Tibial nerve (tissue), 4 donors: ENCODE results near the gene PLEKHG2. TPM values are rescaled to one million over a fixed set of nuclear protein-coding genes. Genes with fewer than 3 reads are reported as not detected.

Experiments used
- DNase-seq, 2 donors: peaks; one replicate each; pipeline ENCODE4 v3.0.0-alpha.2; 2019; ENCODE audit warnings: low spot score in 2 of 2
- H3K27ac ChIP-seq, 4 donors: fragments of 200-600 bp; sonication (generic) in 3 of 4; one replicate each; pipeline ENCODE4 v1.5.1; 2017 to 2019; ENCODE audit warnings: mild to moderate bottlenecking in 1 of 4
- H3K27me3 ChIP-seq, 2 donors: fragments of 200-600 bp; sonication (generic) in 1 of 2; one replicate each; pipeline versions ENCODE4 v1.5.1 to v1.6.0; 2017 to 2019
- H3K36me3 ChIP-seq, 3 donors: fragments of 200-600 bp; sonication (generic); one replicate each; pipeline ENCODE4 v1.5.1; 2018 to 2019
- H3K4me1 ChIP-seq, 4 donors: fragments of 200-600 bp; sonication (generic) in 3 of 4; one replicate each; pipeline ENCODE4 v1.5.1; 2017 to 2019
- H3K4me3 ChIP-seq, 4 donors: fragments of 200-600 bp; sonication (generic) in 3 of 4; one replicate each; pipeline ENCODE4 v1.5.1; 2017 to 2019; ENCODE audit warnings: mild to moderate bottlenecking in 1 of 4, moderate library complexity in 1 of 4
- H3K9me3 ChIP-seq, 4 donors: fragments of 200-600 bp; sonication (generic) in 3 of 4; one replicate each; pipeline ENCODE4 v1.5.1; 2017 to 2019
- CTCF ChIP-seq, 5 experiments: fragments of 200-600 bp in 3 of 5; fragments of 450-650 bp in 2 of 5; sonication (generic) in 3 of 5; IDR thresholded peaks; one replicate each; pipeline ENCODE4 v1.5.1; 2016 to 2019; ENCODE audit warnings: antibody characterized with exemption in 5 of 5, mild to moderate bottlenecking in 3 of 5, moderate library complexity in 2 of 5
- EP300 ChIP-seq, 2 donors: sonication (generic); formaldehyde crosslinking; IDR thresholded peaks; one replicate each; pipeline ENCODE4 v1.6.1; 2017; ENCODE audit warnings: antibody characterized with exemption in 2 of 2, mild to moderate bottlenecking in 1 of 2
- POLR2A ChIP-seq, 2 donors: fragments of 450-650 bp; IDR thresholded peaks; one replicate each; pipeline ENCODE4 v1.6.1; 2017; ENCODE audit warnings: antibody characterized with exemption in 2 of 2, mild to moderate bottlenecking in 2 of 2, moderate library complexity in 2 of 2
- WGBS, 2 donors: methylation state at CpG; one replicate each; pipeline ENCODE4 v1.1.5; 2018; 5-methylcytosine and 5-hydroxymethylcytosine counted together
- small RNA-seq: library from RNA; depleted of rRNA; stranded (forward); fragments of <200 nt; gene quantifications from one replicate; pipeline ENCODE3, GENCODE V24; 2016
- total RNA-seq, 4 donors: library from RNA; depleted of rRNA; stranded (reverse); fragments of >200 nt; gene quantifications; one replicate each; pipeline ENCODE4 v1.1.0, GENCODE V29; 2016

Gene PLEKHG2
- total RNA-seq, 4 donors from 2014 or later, result 20.1 to 62.1 (median 35.6) TPM

GRCh38 chr19:39472746-39473442, 60.4 kb downstream of the PLEKHG2 start:
- Histone ChIP-seq H3K4me3 (no peak overlapping the region), H3K36me3 (peaks cover 3 to 98% (median 32%) of the 10 kb centered on the region in 3 donors), H3K27me3 (no peaks in the 10 kb centered on the region), H3K4me1 (no peaks in the 10 kb centered on the region), H3K9me3 (no peaks in the 10 kb centered on the region), H3K27ac (no peak overlapping the region)
- WGBS, 2 donors, result 84 to 86% methylated on average over 24 to 31 of the region's 32 CpGs
- TF ChIP-seq CTCF (IDR thresholded peaks at IDR 0.05), result no peak
- TF ChIP-seq EP300 (IDR thresholded peaks at IDR 0.05), result no peak
- no peak for TF ChIP-seq POLR2A (IDR thresholded peaks at IDR 0.05)
- DNase-seq, result no peak

GRCh38 chr19:39473443-39473960, 61.0 kb downstream of the PLEKHG2 start:
- H3K4me3 ChIP-seq, result no peak overlapping the region
- no peaks in the 10 kb centered on the region for H3K4me1 ChIP-seq
- 78 to 90% methylated on average over 7 to 11 of the region's 11 CpGs for WGBS, 2 donors
- DNase-seq, result no peak
- no peaks in the 10 kb centered on the region for H3K27me3 ChIP-seq
- no peak for TF ChIP-seq CTCF (IDR thresholded peaks at IDR 0.05)
- no peak for TF ChIP-seq EP300 (IDR thresholded peaks at IDR 0.05)
- TF ChIP-seq POLR2A (IDR thresholded peaks at IDR 0.05), result no peak
- H3K9me3 ChIP-seq, result no peaks in the 10 kb centered on the region
- H3K36me3 ChIP-seq, result peaks cover 3 to 92% (median 28%) of the 10 kb centered on the region in 3 donors
- H3K27ac ChIP-seq, result no peak overlapping the region

- 42 to 50% methylated on average over 9 of the region's 9 CpGs for WGBS, 2 donors
- peaks cover 3 to 85% (median 22%) of the 10 kb centered on the region in 3 donors for H3K36me3 ChIP-seq
- DNase-seq, result peak in 1 of 2 donors; percentile 46
- H3K27me3 ChIP-seq, result no peaks in the 10 kb centered on the region
- no peaks in the 10 kb centered on the region for H3K4me1 ChIP-seq
- TF ChIP-seq EP300 (IDR thresholded peaks at IDR 0.05), result no peak
- TF ChIP-seq POLR2A (IDR thresholded peaks at IDR 0.05), result no peak
- TF ChIP-seq CTCF (IDR thresholded peaks at IDR 0.05), result peak; percentile 62 to 79 (median 73)
- H3K4me3 ChIP-seq, result no peak overlapping the region
- no peak overlapping the region for H3K27ac ChIP-seq
- H3K9me3 ChIP-seq, result no peaks in the 10 kb centered on the region
Measured at GRCh38 chr19:39474139-39474620, 61.7 kb downstream of the PLEKHG2 start.

- peaks cover 0 to 70% (median 12%) of the 10 kb centered on the region in 3 donors for H3K36me3 ChIP-seq
- H3K9me3 ChIP-seq, result no peaks in the 10 kb centered on the region
- TF ChIP-seq CTCF (IDR thresholded peaks at IDR 0.05) (no peak), POLR2A (IDR thresholded peaks at IDR 0.05) (no peak), EP300 (IDR thresholded peaks at IDR 0.05) (no peak)
- H3K4me3 ChIP-seq, result no peak overlapping the region
- H3K27me3 ChIP-seq, result no peaks in the 10 kb centered on the region
- DNase-seq, result no peak
- H3K27ac ChIP-seq, result no peak overlapping the region
- WGBS, 2 donors, result 75 to 86% methylated on average over 2 of the region's 2 CpGs
- H3K4me1 ChIP-seq, result peaks cover 0 to 8% (median 6%) of the 10 kb centered on the region in 4 donors
Measured at GRCh38 chr19:39475748-39476147, 63.3 kb downstream of the PLEKHG2 start.

Small RNA genes lying within 50 kb of the gene (small RNA-seq; reads per million reads assigned to genes)
- gene MIR4530 (not detected), gene RN7SL566P (not detected)

Other genes with a start within 250 kb of the PLEKHG2 start
- not detected for gene NCCRP1, start 215.7 kb upstream of the PLEKHG2 start, total RNA-seq
- 1 to 10 TPM in 2 of 4 donors, not detected in 2; 1.3 to 6.0 TPM for gene SYCN, start 208.4 kb upstream of the PLEKHG2 start, total RNA-seq
- gene IFNL3, start 167.7 kb upstream of the PLEKHG2 start, total RNA-seq, result not detected
- not detected for gene IFNL4, start 163.8 kb upstream of the PLEKHG2 start, total RNA-seq
- gene IFNL2, start 144.3 kb upstream of the PLEKHG2 start, total RNA-seq, result not detected
- gene IFNL1, start 116.3 kb upstream of the PLEKHG2 start, total RNA-seq, result not detected
- 1 to 10 TPM in 2 of 4 donors, under 1 TPM in 2; 0.30 to 2.4 (median 1.4) TPM for gene LRFN1, start 91.8 kb upstream of the PLEKHG2 start, total RNA-seq
- gene GMFG, start 76.6 kb upstream of the PLEKHG2 start, total RNA-seq, result 10 to 100 TPM in 3 of 4 donors, 1 to 10 TPM in 1; 8.4 to 36.5 (median 18.2) TPM
- gene SAMD4B, start 70.2 kb upstream of the PLEKHG2 start, total RNA-seq, result 100 to 1,000 TPM; 103 to 193 (median 115) TPM
- gene PAF1, start 21.6 kb upstream of the PLEKHG2 start, total RNA-seq, result 10 to 100 TPM; 30.8 to 48.3 (median 44.3) TPM
- 10 to 100 TPM; 32.9 to 52.5 (median 37.6) TPM for gene MED29, start 21.3 kb upstream of the PLEKHG2 start, total RNA-seq
- gene ZFP36, start 5.8 kb upstream of the PLEKHG2 start, total RNA-seq, result 100 to 1,000 TPM; 125 to 274 (median 178) TPM
- gene RPS16, start 23.3 kb downstream of the PLEKHG2 start, total RNA-seq, result 1,000 to 10,000 TPM; 1,048 to 1,762 (median 1,462) TPM
- 100 to 1,000 TPM in 3 of 4 donors, 10 to 100 TPM in 1; 94.4 to 120 (median 106) TPM for gene SUPT5H, start 32.9 kb downstream of the PLEKHG2 start, total RNA-seq
- 10 to 100 TPM; 38.4 to 65.5 (median 55.4) TPM for gene TIMM50, start 68.2 kb downstream of the PLEKHG2 start, total RNA-seq
- gene DLL3, start 86.3 kb downstream of the PLEKHG2 start, total RNA-seq, result not detected
- not detected for gene SELENOV, start 102.5 kb downstream of the PLEKHG2 start, total RNA-seq
- 10 to 100 TPM in 1 of 4 donors, 1 to 10 TPM in 3; 3.0 to 10.2 (median 7.0) TPM for gene EID2B, start 120.2 kb downstream of the PLEKHG2 start, total RNA-seq
- 10 to 100 TPM; 14.0 to 27.3 (median 23.4) TPM for gene EID2, start 127.5 kb downstream of the PLEKHG2 start, total RNA-seq
- gene LGALS13, start 189.9 kb downstream of the PLEKHG2 start, total RNA-seq, result not detected
- gene LGALS16, start 243.2 kb downstream of the PLEKHG2 start, total RNA-seq, result not detected